CD4-positive, alpha-beta T cell treated with Interleukin-6 at 100 ng/mL for 8 hours (primary cell): Measurements from ENCODE around the gene CDC42BPA.
"Not testable (repeated sequence)": the region's sequence is repeated elsewhere in the genome, so short reads cannot be mapped to it uniquely, and the experiment has no call there.

Source experiments
- DNase-seq: peaks from one replicate; pipeline ENCODE4 v3.0.0-alpha.2; 2020; ENCODE audit warnings: mixed read lengths, low spot score

CDC42BPA gene

DNA sequence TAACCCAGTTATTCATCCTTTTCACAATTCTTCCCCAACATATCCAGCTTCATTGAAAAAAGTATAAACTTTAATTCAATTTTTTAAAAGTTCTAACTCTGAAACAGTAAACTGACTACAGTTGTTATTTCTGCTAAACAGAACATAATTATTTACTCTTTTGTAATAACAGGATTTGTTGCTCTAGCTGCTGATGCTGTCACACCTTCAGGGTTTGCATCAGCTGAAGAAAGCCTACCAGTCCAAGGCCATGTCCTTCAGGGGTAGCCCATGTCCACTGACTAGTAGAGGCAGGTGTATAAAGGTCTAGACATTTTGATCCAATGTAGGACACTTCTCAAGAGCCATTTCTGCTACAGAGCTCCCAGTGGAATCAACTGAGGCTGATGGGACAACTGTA, 107.7 kb downstream of the CDC42BPA start:
- no peak for DNase-seq

DNA sequence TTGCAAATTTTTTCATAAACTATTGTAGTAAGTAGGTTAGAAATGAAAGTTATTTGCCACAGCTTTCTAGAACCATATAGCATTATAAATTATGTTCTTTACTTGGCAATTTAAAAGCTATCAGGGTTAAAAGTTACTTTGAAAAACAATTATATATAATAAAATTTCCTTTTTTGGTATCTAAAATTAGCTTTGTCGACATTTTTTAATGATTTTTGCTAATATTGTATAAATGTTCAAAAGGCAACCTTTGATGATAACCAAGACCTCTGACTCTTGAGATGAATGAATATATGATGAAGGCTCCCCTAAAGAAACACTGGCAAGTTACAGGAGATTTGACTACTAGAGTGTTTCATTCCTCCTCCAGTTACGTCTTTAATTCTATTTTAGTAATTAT, 121.2 kb downstream of the CDC42BPA start:
- DNase-seq = no peak

DNA sequence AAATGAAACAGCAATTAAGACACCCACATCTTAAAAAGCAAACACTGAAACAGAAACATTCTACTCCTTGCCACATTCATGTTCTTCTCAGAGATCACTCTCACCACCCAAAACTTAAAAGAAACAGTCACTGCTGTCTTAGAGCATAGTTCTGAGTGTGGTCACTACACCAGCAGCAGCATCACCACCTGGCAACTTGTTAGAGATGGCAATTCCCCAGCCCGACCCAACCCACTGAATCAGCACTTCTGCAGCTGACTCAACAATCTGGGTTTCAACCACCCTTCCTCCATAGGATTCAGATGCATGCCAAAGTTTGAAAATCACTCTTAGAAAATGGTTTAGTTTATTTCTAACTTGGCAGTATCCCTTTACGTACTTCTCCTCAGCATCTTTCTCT, 126.1 kb downstream of the CDC42BPA start:
- no peak for DNase-seq

DNA sequence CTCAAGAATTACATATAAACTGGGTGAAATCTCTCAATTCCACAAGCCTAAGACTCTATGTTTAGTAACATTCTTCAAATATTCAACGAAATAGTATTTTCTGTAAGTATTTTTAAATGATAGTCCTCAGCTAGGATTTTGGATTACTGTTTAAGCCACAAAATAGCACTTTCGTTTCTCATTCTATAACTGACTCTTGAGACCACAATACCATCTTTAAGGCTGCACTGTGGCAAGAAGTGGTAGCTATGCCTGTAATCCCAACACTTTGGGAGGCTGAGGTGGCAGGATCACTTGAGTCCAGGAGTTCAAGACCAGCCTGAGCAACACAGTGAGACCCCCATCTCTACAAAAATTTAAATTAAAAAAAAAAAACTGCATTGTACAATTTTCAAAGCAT, 126.7 kb downstream of the CDC42BPA start:
- DNase-seq = no peak

- DNase-seq = no peak
These were observed 128.0 kb downstream of the CDC42BPA start for GRCh38 chr1:227190321-227190720.

- no peak for DNase-seq
These were observed 133.0 kb downstream of the CDC42BPA start for GRCh38 chr1:227185291-227185690.

- DNase-seq = no peak
These were observed 136.3 kb downstream of the CDC42BPA start for GRCh38 chr1:227182012-227182411.

DNA sequence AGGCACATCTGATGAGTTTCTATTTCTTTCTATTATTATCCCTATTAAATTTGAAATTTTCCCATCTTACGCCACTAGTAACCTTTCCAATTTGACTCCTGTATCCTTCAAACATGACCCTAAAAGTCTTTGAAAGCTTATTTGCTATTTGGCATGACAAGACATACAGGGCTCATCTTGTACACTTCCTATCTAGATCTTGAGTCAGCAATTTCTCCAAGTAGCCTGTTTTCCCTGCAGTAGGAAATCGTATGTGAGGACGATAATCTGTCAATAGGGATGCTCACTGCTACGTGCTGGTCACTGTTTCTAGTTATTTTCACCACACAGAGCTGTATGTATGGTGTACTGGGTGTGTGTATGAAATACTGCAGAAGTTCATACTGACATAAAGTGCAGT, 142.7 kb downstream of the CDC42BPA start:
- no peak for DNase-seq

DNA sequence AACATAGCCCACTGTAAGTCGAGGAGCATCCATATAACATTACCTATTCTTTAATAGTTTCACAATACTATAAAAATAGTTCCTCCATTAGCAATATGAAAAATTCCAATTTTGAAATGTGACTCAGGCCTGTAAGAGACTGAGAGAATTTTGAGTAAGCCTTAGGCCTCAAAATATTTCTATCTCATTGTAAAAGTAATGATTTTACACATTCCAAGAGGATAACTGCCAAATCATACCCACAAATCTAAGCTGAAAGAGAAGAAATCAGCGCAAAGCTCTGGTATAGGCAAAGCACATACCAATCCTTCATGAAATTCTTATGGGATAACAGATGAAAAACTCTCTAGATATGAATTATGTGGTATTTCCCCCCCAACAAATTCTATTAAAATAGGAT, 144.1 kb downstream of the CDC42BPA start:
- DNase-seq = no peak

GRCh38 chr1:227170361-227171166, 147.7 kb downstream of the CDC42BPA start:
- DNase-seq = no peak

- no peak for DNase-seq
These were observed 148.9 kb downstream of the CDC42BPA start for GRCh38 chr1:227169343-227169742.

GRCh38 chr1:227167276-227168101, 150.8 kb downstream of the CDC42BPA start:
- DNase-seq = no peak

DNA sequence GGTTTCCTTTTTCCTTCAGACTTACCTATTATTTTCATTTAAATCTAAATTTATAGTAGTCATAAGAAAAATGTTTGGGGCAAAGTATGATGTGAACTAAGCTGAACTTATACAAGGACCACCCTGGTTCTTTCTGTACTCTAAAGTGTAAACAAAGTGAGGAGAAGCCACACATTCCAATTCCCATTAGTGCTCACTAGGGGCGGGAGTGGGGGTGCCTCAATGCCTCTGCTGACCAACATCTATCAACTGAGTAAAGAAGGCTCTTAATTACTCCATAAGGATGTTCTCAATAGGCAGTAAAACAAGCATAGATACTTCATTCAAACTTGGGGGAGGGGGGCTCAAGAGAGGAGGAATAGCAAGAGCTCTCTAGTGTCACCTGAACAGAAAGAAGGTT, 151.7 kb downstream of the CDC42BPA start:
- DNase-seq = no peak

- DNase-seq = no peak
These were observed 156.8 kb downstream of the CDC42BPA start for GRCh38 chr1:227161470-227161869.

DNA sequence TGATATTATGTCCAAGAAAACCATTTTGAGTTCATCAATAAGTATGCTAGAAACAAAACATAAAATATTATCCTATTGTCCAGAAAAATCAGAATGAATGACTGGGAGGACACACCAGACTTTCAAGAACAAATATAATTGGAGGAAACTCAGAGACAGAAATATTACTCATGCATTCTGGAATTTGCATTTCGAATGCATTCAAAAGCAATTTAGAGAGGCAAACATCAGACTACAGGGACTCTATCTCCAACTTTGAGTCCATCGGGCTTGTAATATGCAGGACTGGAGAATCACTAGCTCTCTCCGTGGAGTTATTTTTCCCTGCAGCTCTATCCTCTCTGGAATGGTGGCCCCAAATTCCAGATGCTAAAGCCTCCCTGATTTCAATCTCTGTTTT, 161.8 kb downstream of the CDC42BPA start:
- DNase-seq = no peak

GRCh38 chr1:227155688-227156087, 162.6 kb downstream of the CDC42BPA start:
- DNase-seq = no peak

GRCh38 chr1:227155004-227155403, 163.3 kb downstream of the CDC42BPA start:
- DNase-seq = no peak

GRCh38 chr1:227152525-227152924, 165.8 kb downstream of the CDC42BPA start:
- no peak for DNase-seq

DNA sequence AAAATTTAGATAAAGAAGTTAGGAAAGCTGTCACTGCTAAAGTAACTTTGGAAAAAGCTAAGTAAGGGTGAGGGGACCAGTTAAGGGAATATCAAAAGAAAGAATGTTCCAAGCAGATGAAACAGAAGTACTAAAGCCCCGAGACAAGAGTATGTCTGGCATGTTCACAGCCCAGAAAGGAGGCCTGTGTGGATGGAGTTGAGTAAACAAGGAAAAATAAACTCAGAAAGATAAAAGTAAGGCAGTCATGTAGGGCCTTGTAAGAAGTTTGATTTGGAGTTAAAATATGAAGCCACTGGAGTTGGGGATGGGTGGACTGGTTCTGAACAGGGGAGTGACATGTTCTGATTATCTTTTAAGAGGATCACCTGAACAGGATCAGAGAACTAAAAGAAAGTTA, 177.9 kb downstream of the CDC42BPA start:
- no peak for DNase-seq

- no peak for DNase-seq
These were observed 182.0 kb downstream of the CDC42BPA start for GRCh38 chr1:227136210-227136820.

GRCh38 chr1:227134686-227135314, 183.5 kb downstream of the CDC42BPA start:
- DNase-seq = no peak

- DNase-seq = not testable (repeated sequence)
These were observed 185.6 kb downstream of the CDC42BPA start for GRCh38 chr1:227132695-227133094.
